ENCODE results near the gene PDCD2. TPM values are rescaled to one million over a fixed set of nuclear protein-coding genes. Genes with fewer than 3 reads are reported as not detected.
"Not testable (repeated sequence)": the region's sequence is repeated elsewhere in the genome, so short reads cannot be mapped to it uniquely, and the experiment has no call there.

PDCD2 gene
- total and polyA plus RNA-seq, 8 donors: 28.2 to 45.0 (median 34.6) TPM

GRCh38 chr6:170533792-170534191 lies 50.6 kb downstream of the PDCD2 start:
- FAIRE-seq (no peak), ATAC-seq (no peak), DNase-seq (no peak)
- intact Hi-C loops (cut with DNase I): no loop called here
- H3K36me3 ChIP-seq: peaks cover 2 to 46% (median 4%) of the 10 kb centered on the region in 3 donors
- 70 to 90% methylated on average over 2 of the region's 2 CpGs for WGBS, 2 donors
- no peak overlapping the region for H3K4me3 ChIP-seq
- no peak overlapping the region for H3K27ac ChIP-seq
- TF ChIP-seq CTCF (IDR thresholded peaks at IDR 0.05): no peak
- H3K4me1 ChIP-seq: peaks cover 0 to 6% (median 0%) of the 10 kb centered on the region in 3 donors
- no peaks in the 10 kb centered on the region for H3K9me3 ChIP-seq
- H3K27me3 ChIP-seq: no peaks in the 10 kb centered on the region

DNA sequence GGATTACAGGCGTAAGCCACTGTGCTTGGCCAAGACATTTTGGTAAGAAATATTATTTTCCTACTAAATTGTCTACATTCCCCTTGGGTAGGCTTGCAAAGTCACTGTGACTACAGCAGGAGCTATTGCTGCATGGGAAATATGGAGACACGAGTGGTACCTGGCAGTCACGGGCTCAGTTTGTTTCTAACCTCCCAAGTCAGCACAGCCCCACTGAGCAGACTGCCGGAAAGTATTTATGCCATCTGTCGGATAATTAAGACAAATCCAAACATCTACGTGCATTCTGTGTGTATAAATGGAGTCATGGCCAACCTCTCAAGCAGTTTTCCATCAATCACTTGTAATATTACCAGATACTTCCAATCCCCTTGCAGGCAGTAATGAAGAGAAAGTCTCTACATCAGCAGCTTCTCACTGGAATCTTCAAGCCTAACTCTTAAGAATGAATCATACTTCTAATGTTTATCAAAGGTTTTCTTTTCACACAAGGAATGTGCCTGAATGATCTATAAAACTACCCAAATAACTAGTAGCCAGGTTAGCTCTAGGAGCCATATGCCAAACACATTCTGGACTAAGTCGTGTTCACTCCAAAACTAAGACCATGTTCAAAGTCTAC lies 51.5 kb downstream of the PDCD2 start:
- no peak for FAIRE-seq
- WGBS, 2 donors: 87 to 89% methylated on average over 7 of the region's 7 CpGs
- no peak for ATAC-seq

GRCh38 chr6:170529839-170530469 lies 54.5 kb downstream of the PDCD2 start:
- DNase-seq (peak; percentile 60 to 84 (median 78)), FAIRE-seq (no peak), ATAC-seq (peak; percentile 89 to 99 (median 94))
- intact Hi-C loops (cut with DNase I): loop anchor here in 2 of 3 donors (5.0 to 10.0 kb wide), 2 partner anchors 703 to 735 kb away; no protein-coding TSS in a partner anchor
- Histone ChIP-seq H3K9me3 (no peaks in the 10 kb centered on the region), H3K27me3 (no peaks in the 10 kb centered on the region), H3K27ac (no peak overlapping the region), H3K4me1 (peaks cover 0 to 6% (median 0%) of the 10 kb centered on the region in 3 donors), H3K36me3 (peaks cover 0 to 13% (median 2%) of the 10 kb centered on the region in 3 donors), H3K4me3 (no peak overlapping the region)
- 36 to 53% methylated on average over 5 of the region's 5 CpGs for WGBS, 2 donors
- peak; percentile 66 to 83 (median 72) for TF ChIP-seq CTCF (IDR thresholded peaks at IDR 0.05)

More for the DNA sequence above, 51.5 kb downstream of the PDCD2 start:
- DNase-seq: no peak
- H3K9me3 ChIP-seq: no peaks in the 10 kb centered on the region
- peaks cover 2 to 38% (median 4%) of the 10 kb centered on the region in 3 donors for H3K36me3 ChIP-seq
- H3K4me1 ChIP-seq: peaks cover 0 to 6% (median 0%) of the 10 kb centered on the region in 3 donors
- no peaks in the 10 kb centered on the region for H3K27me3 ChIP-seq
- intact Hi-C loops (cut with DNase I): no loop called here
- no peak overlapping the region for H3K4me3 ChIP-seq
- no peak for TF ChIP-seq CTCF (IDR thresholded peaks at IDR 0.05)
- H3K27ac ChIP-seq: no peak overlapping the region

DNA sequence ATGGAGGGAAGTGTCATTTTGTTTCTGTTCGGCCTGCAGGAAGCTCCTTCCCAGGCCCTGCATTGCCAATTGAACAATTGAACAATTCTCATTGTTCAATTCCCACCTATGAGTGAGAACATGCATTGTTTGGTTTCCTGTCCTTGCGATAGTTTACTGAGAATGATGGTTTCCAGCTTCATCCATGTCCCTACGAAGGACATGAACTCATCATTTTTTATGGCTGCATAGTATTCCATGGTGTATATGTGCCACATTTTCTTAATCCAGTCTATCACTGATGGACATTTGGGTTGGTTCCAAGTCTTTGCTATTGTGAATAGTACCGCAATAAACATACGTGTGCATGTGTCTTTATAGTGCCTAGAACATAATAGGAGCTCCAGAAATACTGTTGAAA lies 56.4 kb downstream of the PDCD2 start:
- not testable (repeated sequence) for H3K4me1 ChIP-seq, FAIRE-seq, ATAC-seq, H3K9me3 ChIP-seq, H3K27me3 ChIP-seq, DNase-seq, H3K4me3 ChIP-seq, H3K36me3 ChIP-seq, H3K27ac ChIP-seq
- intact Hi-C loops (cut with DNase I): loop anchor here in 2 of 3 donors (5.0 to 10.0 kb wide), 2 partner anchors 701 to 733 kb away; no protein-coding TSS in a partner anchor
- WGBS, 2 donors: 87 to 93% methylated on average over 5 of the region's 5 CpGs

GRCh38 chr6:170525795-170526194 lies 58.6 kb downstream of the PDCD2 start:
- H3K4me3 ChIP-seq: no peak overlapping the region
- no peak for DNase-seq
- no peak for ATAC-seq
- no peak overlapping the region for H3K27ac ChIP-seq
- H3K27me3 ChIP-seq: no peaks in the 10 kb centered on the region
- no peaks in the 10 kb centered on the region for H3K9me3 ChIP-seq
- no peaks in the 10 kb centered on the region for H3K36me3 ChIP-seq
- H3K4me1 ChIP-seq: no peaks in the 10 kb centered on the region
- 68 to 70% methylated on average over 7 of the region's 7 CpGs for WGBS, 2 donors
- no peak for FAIRE-seq
- intact Hi-C loops (cut with DNase I): loop anchor here in 2 of 3 donors (5.0 to 10.0 kb wide), 2 partner anchors 698 to 731 kb away; no protein-coding TSS in a partner anchor
- no peak for TF ChIP-seq CTCF (IDR thresholded peaks at IDR 0.05)

Other genes with a start within 250 kb of the PDCD2 start
- gene PSMB1, start 31.3 kb downstream of the PDCD2 start, total RNA-seq: 10 to 100 TPM; 37.9 to 73.3 (median 61.3) TPM
- gene PSMB1, start 31.3 kb downstream of the PDCD2 start, polyA plus RNA-seq: 100 to 1,000 TPM; 102 to 174 TPM
- 1 to 10 TPM; 4.5 to 7.0 (median 6.4) TPM for gene TBP, start 30.3 kb downstream of the PDCD2 start, total RNA-seq
- 10 to 100 TPM in 1 of 2 donors, 1 to 10 TPM in 1; 6.7 to 17.3 TPM for gene TBP, start 30.3 kb downstream of the PDCD2 start, polyA plus RNA-seq